OCI-LY1 (cell line): ENCODE measurements around the gene TUBA4B.
"Not testable (repeated sequence)": the region's sequence is repeated elsewhere in the genome, so short reads cannot be mapped to it uniquely, and the experiment has no call there.

ENCODE experiments used
- H2AFZ ChIP-seq: fragments of 200-600 bp; sonication (generic), shearing (Covaris generic); 2 replicates; pipeline ENCODE4 v1.6.0; 2014; ENCODE audit warnings: antibody characterized with exemption, mild to moderate bottlenecking, low read length
- H3F3A ChIP-seq: fragments of 200-600 bp; sonication (generic), shearing (Covaris generic); 2 replicates; pipeline ENCODE4 v1.6.0; 2014; ENCODE audit warnings: mild to moderate bottlenecking, antibody characterized with exemption, low read length, moderate library complexity; ENCODE audit not compliant: insufficient read depth
- H3K27ac ChIP-seq: fragments of 200-600 bp; sonication (generic); 2 replicates; pipeline ENCODE4 v1.5.1; 2014; ENCODE audit warnings: low read length, mixed run types, mild to moderate bottlenecking, low read depth; ENCODE audit not compliant: poor library complexity, severe bottlenecking
- H3K27me3 ChIP-seq: fragments of 200-600 bp; sonication (generic); 2 replicates; pipeline ENCODE4 v1.6.0; 2014; ENCODE audit warnings: antibody characterized with exemption, mild to moderate bottlenecking, low read length, moderate library complexity; ENCODE audit not compliant: insufficient read depth
- H3K36me3 ChIP-seq: fragments of 200-600 bp; sonication (generic); 2 replicates; pipeline ENCODE4 v1.6.1; 2014; ENCODE audit warnings: mild to moderate bottlenecking, antibody characterized with exemption, low read length, moderate library complexity, mixed read lengths; ENCODE audit not compliant: insufficient read depth
- H3K4me1 ChIP-seq: fragments of 200-600 bp; sonication (generic); 2 replicates; pipeline ENCODE4 v1.5.1; 2014; ENCODE audit warnings: mild to moderate bottlenecking, low read length, moderate library complexity; ENCODE audit not compliant: insufficient read depth, severe bottlenecking
- H3K4me2 ChIP-seq: fragments of 200-600 bp; sonication (generic), shearing (Covaris generic); 2 replicates; pipeline ENCODE4 v1.6.1; 2014; ENCODE audit warnings: low read length
- H3K4me3 ChIP-seq: fragments of 200-600 bp; sonication (generic); 2 replicates; pipeline ENCODE4 v1.5.1; 2014; ENCODE audit warnings: low read length, low read depth, mild to moderate bottlenecking, mixed read lengths; ENCODE audit not compliant: poor library complexity, severe bottlenecking
- H3K79me2 ChIP-seq: fragments of 200-600 bp; shearing (Covaris generic); 2 replicates; pipeline ENCODE4 v1.6.1; 2016; ENCODE audit warnings: mixed run types, low read length, mixed read lengths; ENCODE audit not compliant: insufficient read depth
- H3K9ac ChIP-seq: fragments of 200-600 bp; sonication (generic), shearing (Covaris generic); 2 replicates; pipeline ENCODE4 v1.6.1; 2014; ENCODE audit warnings: mild to moderate bottlenecking, low read length, mixed read lengths
- H3K9me2 ChIP-seq: fragments of 200-600 bp; sonication (generic), shearing (Covaris generic); 2 replicates; pipeline ENCODE4 v1.6.1; 2014; ENCODE audit warnings: low read depth, mild to moderate bottlenecking, low read length, mixed read lengths
- H3K9me3 ChIP-seq: fragments of 200-600 bp; shearing (Covaris generic); 2 replicates; pipeline ENCODE4 v1.6.1; 2014; ENCODE audit warnings: low read length, mixed read lengths
- H4K20me1 ChIP-seq: fragments of 200-600 bp; sonication (generic), shearing (Covaris generic); 2 replicates; pipeline ENCODE4 v1.6.0; 2016; ENCODE audit warnings: mild to moderate bottlenecking, low read length; ENCODE audit not compliant: insufficient read depth
- EZH2 ChIP-seq: fragments of 200-600 bp; sonication (generic), shearing (Covaris generic); IDR thresholded peaks from 2 replicates; pipeline ENCODE4 v1.8.0; 2017; ENCODE audit warnings: borderline replicate concordance, mixed run types, mild to moderate bottlenecking, antibody characterized with exemption, low read length, moderate library complexity, mixed read lengths
- TF ChIP-seq, protein P1 (sequence below): fragments of 200-600 bp; sonication (generic), shearing (Covaris generic); IDR thresholded peaks from 2 replicates; pipeline ENCODE4 v1.5.1; 2017; ENCODE audit warnings: mild to moderate bottlenecking, antibody characterized with exemption, low read length, moderate library complexity, mixed read lengths

Gene TUBA4B

DNA sequence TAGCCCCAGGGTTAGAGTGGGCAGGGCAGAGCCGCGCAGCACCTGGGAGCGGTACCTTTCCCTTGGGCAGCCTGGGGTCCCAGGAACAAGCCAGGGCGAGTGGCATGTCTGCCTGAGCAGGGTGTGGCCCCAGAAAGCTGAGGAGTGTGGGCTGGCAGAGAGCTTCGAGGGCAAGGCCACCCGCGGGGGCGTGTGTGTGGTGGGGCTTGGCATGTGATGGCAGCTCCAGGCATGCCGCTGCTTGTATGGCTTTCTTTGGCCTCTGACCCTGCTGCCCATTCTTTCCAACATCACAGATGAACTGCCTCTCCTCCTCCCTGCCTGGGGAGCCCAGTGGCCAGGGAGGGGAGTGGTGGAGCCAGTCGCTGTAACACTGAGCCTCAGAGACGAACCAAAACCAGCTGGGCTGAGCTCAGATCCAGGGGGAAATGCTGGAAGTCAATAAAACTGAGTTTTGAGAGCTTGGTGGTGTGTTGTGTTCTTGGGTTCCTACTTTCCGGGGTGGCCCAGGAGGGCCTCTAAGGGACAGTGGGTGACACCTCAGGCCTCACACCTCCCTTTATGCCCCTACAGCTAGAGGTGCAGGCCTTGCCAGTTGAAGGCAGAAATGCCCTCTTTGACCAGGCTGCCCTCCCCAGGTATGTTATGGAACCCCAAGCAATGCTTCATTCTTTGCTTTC lies 33.5 kb downstream of the TUBA4B start:
- no peak overlapping the region for H3K9ac ChIP-seq
- H3F3A ChIP-seq, result no peaks in the 10 kb centered on the region
- H3K27ac ChIP-seq, result no peak overlapping the region
- peaks cover 2% of the 10 kb centered on the region for H3K4me1 ChIP-seq
- no peak for TF ChIP-seq EZH2
- TF ChIP-seq, protein P1, sequence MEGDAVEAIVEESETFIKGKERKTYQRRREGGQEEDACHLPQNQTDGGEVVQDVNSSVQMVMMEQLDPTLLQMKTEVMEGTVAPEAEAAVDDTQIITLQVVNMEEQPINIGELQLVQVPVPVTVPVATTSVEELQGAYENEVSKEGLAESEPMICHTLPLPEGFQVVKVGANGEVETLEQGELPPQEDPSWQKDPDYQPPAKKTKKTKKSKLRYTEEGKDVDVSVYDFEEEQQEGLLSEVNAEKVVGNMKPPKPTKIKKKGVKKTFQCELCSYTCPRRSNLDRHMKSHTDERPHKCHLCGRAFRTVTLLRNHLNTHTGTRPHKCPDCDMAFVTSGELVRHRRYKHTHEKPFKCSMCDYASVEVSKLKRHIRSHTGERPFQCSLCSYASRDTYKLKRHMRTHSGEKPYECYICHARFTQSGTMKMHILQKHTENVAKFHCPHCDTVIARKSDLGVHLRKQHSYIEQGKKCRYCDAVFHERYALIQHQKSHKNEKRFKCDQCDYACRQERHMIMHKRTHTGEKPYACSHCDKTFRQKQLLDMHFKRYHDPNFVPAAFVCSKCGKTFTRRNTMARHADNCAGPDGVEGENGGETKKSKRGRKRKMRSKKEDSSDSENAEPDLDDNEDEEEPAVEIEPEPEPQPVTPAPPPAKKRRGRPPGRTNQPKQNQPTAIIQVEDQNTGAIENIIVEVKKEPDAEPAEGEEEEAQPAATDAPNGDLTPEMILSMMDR, result no peak
- no peaks in the 10 kb centered on the region for H3K9me3 ChIP-seq
- no peak overlapping the region for H2AFZ ChIP-seq
- no peaks in the 10 kb centered on the region for H3K79me2 ChIP-seq
- H3K36me3 ChIP-seq, result peaks cover 48% of the 10 kb centered on the region
- no peak overlapping the region for H3K4me3 ChIP-seq
- H3K4me2 ChIP-seq, result no peak overlapping the region
- H3K27me3 ChIP-seq, result no peaks in the 10 kb centered on the region
- no peaks in the 10 kb centered on the region for H3K9me2 ChIP-seq
- H4K20me1 ChIP-seq, result no peaks in the 10 kb centered on the region

DNA sequence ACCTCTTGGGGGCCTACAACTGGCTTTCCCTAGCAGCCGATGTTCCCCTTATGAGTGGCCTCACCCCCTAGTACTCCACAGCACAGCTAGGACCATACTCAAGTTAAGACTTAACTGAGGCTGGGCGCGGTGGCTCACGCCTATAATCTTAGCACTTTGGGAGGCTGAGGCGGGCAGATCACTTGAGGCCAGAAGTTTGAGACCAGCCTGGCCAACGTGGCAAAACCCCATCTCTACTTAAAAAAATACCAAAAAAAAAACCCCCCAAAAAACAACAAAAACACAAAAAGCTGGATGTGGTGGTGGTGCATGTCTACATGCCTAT lies 34.0 kb downstream of the TUBA4B start:
- not testable (repeated sequence) for H3K4me1 ChIP-seq, H3K27ac ChIP-seq, H3K9me2 ChIP-seq, H3K79me2 ChIP-seq, H3K4me3 ChIP-seq, H3K4me2 ChIP-seq, H3F3A ChIP-seq, H2AFZ ChIP-seq, H3K9me3 ChIP-seq, H3K27me3 ChIP-seq, H4K20me1 ChIP-seq, H3K9ac ChIP-seq
- peaks cover 43% of the 10 kb centered on the region for H3K36me3 ChIP-seq

DNA sequence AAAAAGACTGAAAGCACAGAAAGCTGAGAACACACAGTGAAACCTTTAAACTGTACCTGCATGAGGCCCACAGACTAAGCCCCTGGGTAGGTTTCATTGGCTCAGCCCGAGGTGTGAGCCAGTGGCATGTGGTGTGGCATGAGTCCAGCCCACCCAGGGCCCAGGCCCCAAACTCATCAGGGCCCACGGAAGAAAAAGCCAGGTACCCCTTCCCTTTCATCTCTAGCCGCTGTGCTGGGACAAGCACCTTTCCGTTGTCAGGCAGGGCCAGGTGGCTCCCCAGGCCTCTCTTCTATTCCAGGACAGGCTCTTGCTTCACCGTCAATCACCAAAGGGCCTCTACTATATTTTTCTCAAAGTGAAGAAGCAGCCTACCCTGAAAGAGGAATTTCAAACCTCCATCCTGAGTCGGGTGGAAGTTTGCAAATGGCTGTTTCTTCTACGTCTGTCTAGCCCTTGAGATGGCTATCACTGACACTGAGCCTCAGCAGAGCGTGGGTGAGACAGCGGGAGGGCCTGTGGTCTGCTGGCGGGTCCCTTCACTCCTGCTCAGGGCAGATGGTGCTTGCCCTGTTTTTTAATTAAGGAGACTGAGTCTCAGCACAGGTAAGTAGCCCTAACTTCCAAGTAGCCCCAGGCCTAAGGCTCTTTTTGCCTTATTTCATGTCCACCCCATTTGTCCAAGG lies 34.7 kb downstream of the TUBA4B start:
- Histone ChIP-seq H3K4me3 (no peak overlapping the region), H3K9me2 (no peaks in the 10 kb centered on the region), H3K27me3 (no peaks in the 10 kb centered on the region), H2AFZ (no peak overlapping the region), H3K4me2 (no peak overlapping the region), H3F3A (no peaks in the 10 kb centered on the region), H3K9ac (no peak overlapping the region), H3K27ac (no peak overlapping the region), H3K36me3 (peaks cover 37% of the 10 kb centered on the region), H3K9me3 (no peaks in the 10 kb centered on the region), H4K20me1 (no peaks in the 10 kb centered on the region), H3K79me2 (no peaks in the 10 kb centered on the region), H3K4me1 (no peaks in the 10 kb centered on the region)
- no peak for TF ChIP-seq EZH2
- TF ChIP-seq, protein P1, result no peak

DNA sequence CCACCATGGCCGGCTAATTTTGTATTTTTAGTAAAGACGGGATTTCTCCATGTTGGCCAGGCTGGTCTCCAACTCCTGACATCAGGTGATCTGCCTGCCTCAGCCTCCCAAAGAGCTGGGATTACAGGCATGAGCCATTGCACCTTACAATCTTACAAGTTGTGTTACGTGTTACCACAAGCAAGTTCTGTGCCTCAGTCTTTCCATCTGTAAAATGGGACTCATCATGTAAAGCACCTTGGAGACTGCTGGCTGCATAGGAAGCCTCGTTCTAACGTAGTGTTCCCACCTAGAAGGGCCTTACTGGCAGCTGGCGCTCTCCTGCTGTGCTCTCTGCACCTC lies 36.1 kb downstream of the TUBA4B start:
- Histone ChIP-seq H3F3A (no peaks in the 10 kb centered on the region), H3K9me2 (no peaks in the 10 kb centered on the region), H4K20me1 (no peaks in the 10 kb centered on the region), H3K9me3 (no peaks in the 10 kb centered on the region), H3K9ac (no peak overlapping the region), H3K4me1 (peaks cover 2% of the 10 kb centered on the region), H3K27ac (no peak overlapping the region), H2AFZ (no peak overlapping the region), H3K4me2 (no peak overlapping the region), H3K79me2 (no peaks in the 10 kb centered on the region), H3K36me3 (peaks cover 23% of the 10 kb centered on the region), H3K27me3 (no peaks in the 10 kb centered on the region), H3K4me3 (no peak overlapping the region)
- TF ChIP-seq, protein P1, result no peak
- TF ChIP-seq EZH2, result no peak
